CD8-positive, alpha-beta memory T cell (primary cell): Measurements from ENCODE around the gene VAMP4. TPM values are rescaled to one million over a fixed set of nuclear protein-coding genes. Genes with fewer than 3 reads are reported as not detected.

ENCODE experiments used
- CTCF ChIA-PET: fragments of 350-600 bp; sonication (Branson Sonifier 250); formaldehyde crosslinking; loops from one replicate; lab custom pipeline; 2021; ENCODE audit warnings: antibody characterized with exemption; lab: Charles Lee
- POLR2A ChIA-PET: fragments of 350-600 bp; sonication (Branson Sonifier 250); formaldehyde crosslinking; loops from one replicate; lab custom pipeline; 2021; ENCODE audit warnings: antibody characterized with exemption; lab: Charles Lee
- DNase-seq, 5 donors: peaks; one replicate each; pipeline versions ENCODE4 v3.0.0 to v3.0.0-alpha.2; 2020 to 2022; ENCODE audit warnings: mixed read lengths in 1 of 5
- H3K27ac ChIP-seq: one replicate; pipeline ENCODE4 v1.7.0; 2013; ENCODE audit warnings: low read depth, mild to moderate bottlenecking, low read length, moderate library complexity
- H3K27me3 ChIP-seq: 2 replicates; pipeline ENCODE4 v1.7.0; 2013; ENCODE audit warnings: low read length, mild to moderate bottlenecking; ENCODE audit not compliant: insufficient read depth, poor library complexity, severe bottlenecking
- H3K36me3 ChIP-seq: 2 replicates; pipeline ENCODE4 v1.7.0; 2013; ENCODE audit warnings: mild to moderate bottlenecking, low read length, moderate library complexity; ENCODE audit not compliant: insufficient read depth
- H3K4me1 ChIP-seq: 2 replicates; pipeline ENCODE4 v1.7.0; 2013; ENCODE audit warnings: mild to moderate bottlenecking, low read length, moderate library complexity; ENCODE audit not compliant: insufficient read depth
- H3K4me3 ChIP-seq: 2 replicates; pipeline ENCODE4 v1.7.0; 2013; ENCODE audit warnings: mild to moderate bottlenecking, low read length
- H3K9me3 ChIP-seq: 2 replicates; pipeline ENCODE4 v1.7.0; 2013; ENCODE audit warnings: mild to moderate bottlenecking, low read length
- H3K27ac Mint-ChIP-seq, 8 donors: one replicate each; pipeline ENCODE4 v1.8.0; 2020 to 2021; ENCODE audit warnings: mixed read lengths in 8 of 8, mild to moderate bottlenecking in 6 of 8, inconsistent platforms in 3 of 8, moderate library complexity in 3 of 8
- H3K27me3 Mint-ChIP-seq, 2 donors: one replicate each; pipeline ENCODE4 v1.8.0; 2020 to 2021; ENCODE audit warnings: mixed read lengths in 2 of 2, mild to moderate bottlenecking in 1 of 2, moderate library complexity in 1 of 2
- H3K36me3 Mint-ChIP-seq, 3 donors: one replicate each; pipeline ENCODE4 v1.8.0; 2020 to 2021; ENCODE audit warnings: mixed read lengths in 3 of 3, inconsistent platforms in 1 of 3, mild to moderate bottlenecking in 1 of 3
- H3K4me1 Mint-ChIP-seq, 3 donors: one replicate each; pipeline ENCODE4 v1.8.0; 2020 to 2021; ENCODE audit warnings: mixed read lengths in 3 of 3, inconsistent platforms in 1 of 3, mild to moderate bottlenecking in 1 of 3
- H3K4me3 Mint-ChIP-seq, 7 donors: one replicate each; pipeline ENCODE4 v1.8.0; 2020 to 2021; ENCODE audit warnings: mixed read lengths in 7 of 7, mild to moderate bottlenecking in 6 of 7, moderate library complexity in 4 of 7, inconsistent platforms in 2 of 7
- H3K9me3 Mint-ChIP-seq, 5 donors: one replicate each; pipeline ENCODE4 v1.8.0; 2020 to 2022; ENCODE audit warnings: mixed read lengths in 5 of 5, mild to moderate bottlenecking in 3 of 5, moderate library complexity in 2 of 5, inconsistent platforms in 1 of 5
- polyA plus RNA-seq: library from polyadenylated mRNA; unstranded; fragments of 300-500 nt; fragmentation: Illumina TruSeq; gene quantifications from one replicate; pipeline ENCODE4 v1.2.3, GENCODE V29; 2021
- total RNA-seq, 2 experiments: library from RNA; stranded (reverse); gene quantifications; one replicate each; pipeline ENCODE4 v1.2.3, GENCODE V29; 2021

The VAMP4 gene
- total and polyA plus RNA-seq, 3 experiments from 2014 or later = 7.3 to 22.2 (median 7.7) TPM

GRCh38 chr1:171654201-171654941 lies 87.5 kb downstream of the VAMP4 start:
- ChIA-PET CTCF (interaction anchor here (1.3 to 2.7 kb wide), 4 partner anchors 9 to 341 kb away, joined by 3 to 16 read pairs (median 4); no protein-coding TSS in a partner anchor), POLR2A (no interaction called here)
- Histone ChIP-seq H3K4me3 (no peak overlapping the region), H3K9me3 (no peaks in the 10 kb centered on the region), H3K27me3 (peaks cover 10% of the 10 kb centered on the region), H3K4me1 (peaks cover 6% of the 10 kb centered on the region), H3K36me3 (no peaks in the 10 kb centered on the region), H3K27ac (no peak overlapping the region)
- no peak overlapping the region for H3K27ac Mint-ChIP-seq
- H3K4me3 Mint-ChIP-seq = no peak overlapping the region
- no peaks in the 10 kb centered on the region for H3K36me3 Mint-ChIP-seq
- H3K4me1 Mint-ChIP-seq = peaks cover 7 to 10% (median 10%) of the 10 kb centered on the region in 3 donors
- DNase-seq = no peak
- no peaks in the 10 kb centered on the region for H3K9me3 Mint-ChIP-seq
- H3K27me3 Mint-ChIP-seq = peaks cover 16 to 63% of the 10 kb centered on the region in 2 donors

- CTCF ChIA-PET = interaction anchor here (1.4 to 2.7 kb wide), 2 partner anchors 8 to 340 kb away, joined by 3 to 16 read pairs; no protein-coding TSS in a partner anchor
- H3K27ac Mint-ChIP-seq = no peak overlapping the region
Observed at GRCh38 chr1:171653796-171654195, 88.1 kb downstream of the VAMP4 start.

GRCh38 chr1:171652234-171652822 lies 89.5 kb downstream of the VAMP4 start, which contains the start of gene MYOC:
Gene MYOC, minus strand, starts transcription at chr1:171652688. Its CDS starts 77 bp downstream, at chr1:171652611.
- no peak for DNase-seq
- Histone ChIP-seq H3K36me3 (no peaks in the 10 kb centered on the region), H3K4me1 (peaks cover 6% of the 10 kb centered on the region), H3K4me3 (no peak within 1 kb of the TSS), H3K27me3 (peaks cover 10% of the 10 kb centered on the region), H3K27ac (no peak within 1 kb of the TSS), H3K9me3 (no peaks in the 10 kb centered on the region)
- H3K4me3 Mint-ChIP-seq = no peak within 1 kb of the TSS
- CTCF ChIA-PET = no interaction called here
- H3K36me3 Mint-ChIP-seq = no peaks in the 10 kb centered on the region
- H3K4me1 Mint-ChIP-seq = peaks cover 7 to 10% (median 10%) of the 10 kb centered on the region in 3 donors
- POLR2A ChIA-PET = interaction anchor here (0.6 kb wide), 1 partner anchor 58 kb away, joined by 3 read pairs; no protein-coding TSS in a partner anchor
- H3K27ac Mint-ChIP-seq = peak within 1 kb of the TSS in 1 of 8 donors; percentile 90
- no peaks in the 10 kb centered on the region for H3K9me3 Mint-ChIP-seq
- peaks cover 16 to 58% of the 10 kb centered on the region in 2 donors for H3K27me3 Mint-ChIP-seq

More at GRCh38 chr1:171653796-171654195, 88.1 kb downstream of the VAMP4 start:
- no peaks in the 10 kb centered on the region for H3K36me3 Mint-ChIP-seq
- no peak overlapping the region for H3K27ac ChIP-seq
- no peak for DNase-seq
- H3K27me3 ChIP-seq = peaks cover 10% of the 10 kb centered on the region
- H3K9me3 Mint-ChIP-seq = no peaks in the 10 kb centered on the region
- H3K4me1 ChIP-seq = peaks cover 6% of the 10 kb centered on the region
- H3K27me3 Mint-ChIP-seq = peaks cover 16 to 63% of the 10 kb centered on the region in 2 donors
- H3K4me3 Mint-ChIP-seq = no peak overlapping the region
- H3K36me3 ChIP-seq = no peaks in the 10 kb centered on the region
- peaks cover 7 to 10% (median 10%) of the 10 kb centered on the region in 3 donors for H3K4me1 Mint-ChIP-seq
- H3K4me3 ChIP-seq = no peak overlapping the region
- H3K9me3 ChIP-seq = no peaks in the 10 kb centered on the region
- POLR2A ChIA-PET = no interaction called here

Other genes starting within 250 kb of the VAMP4 start
- gene MYOCOS, start 119.8 kb downstream of the VAMP4 start, total RNA-seq = not detected
- gene MYOCOS, start 119.8 kb downstream of the VAMP4 start, polyA plus RNA-seq = not detected
- not detected for gene MYOC, start 89.4 kb downstream of the VAMP4 start, total RNA-seq
- not detected for gene MYOC, start 89.4 kb downstream of the VAMP4 start, polyA plus RNA-seq
- gene METTL13, start 39.6 kb upstream of the VAMP4 start, total RNA-seq = 10 to 100 TPM; 63.7 to 65.8 TPM
- 35.1 TPM for gene METTL13, start 39.6 kb upstream of the VAMP4 start, polyA plus RNA-seq
- under 1 TPM; 0.59 to 0.64 TPM for gene DNM3, start 99.4 kb upstream of the VAMP4 start, total RNA-seq
- 0.29 TPM for gene DNM3, start 99.4 kb upstream of the VAMP4 start, polyA plus RNA-seq